HT1080 (cell line): ENCODE measurements around the gene TSKU. TPM values are rescaled to one million over a fixed set of nuclear protein-coding genes. Genes with fewer than 3 reads are reported as not detected.
A peak's percentile ranks its signal among the peaks of the same experiment; 100 is the strongest.

ENCODE experiments used
- DNase-seq: peaks from one replicate; pipeline ENCODE4 v3.0.0-alpha.2; 2015; ENCODE audit warnings: low read depth
- total RNA-seq: library from RNA; depleted of rRNA; stranded (reverse); fragments of >200 nt; shearing (Covaris generic); gene quantifications from 2 replicates; pipeline ENCODE4 v1.2.3, GENCODE V29; 2014

Gene TSKU
- total RNA-seq, 1 experiment from 2014 or later, result 33.8 TPM

- DNase-seq, result peak; percentile 51
These were observed 30.6 kb upstream of the TSKU start for GRCh38 chr11:76752321-76753143.

GRCh38 chr11:76753449-76753848, 29.7 kb upstream of the TSKU start:
- DNase-seq, result no peak

- no peak for DNase-seq
These were observed 29.2 kb upstream of the TSKU start for GRCh38 chr11:76753950-76754349.

- DNase-seq, result no peak
These were observed 26.8 kb upstream of the TSKU start for GRCh38 chr11:76756341-76756741.

- DNase-seq, result no peak
These were observed 24.8 kb upstream of the TSKU start for GRCh38 chr11:76758311-76758710.

GRCh38 chr11:76759092-76759491, 24.1 kb upstream of the TSKU start:
- no peak for DNase-seq

GRCh38 chr11:76759517-76759916, 23.6 kb upstream of the TSKU start:
- no peak for DNase-seq

- DNase-seq, result no peak
These were observed 22.9 kb upstream of the TSKU start for GRCh38 chr11:76760236-76760635.

GRCh38 chr11:76761718-76762355, 21.3 kb upstream of the TSKU start:
- DNase-seq, result no peak

GRCh38 chr11:76762356-76762752, 20.8 kb upstream of the TSKU start:
- DNase-seq, result no peak

- no peak for DNase-seq
These were observed 20.1 kb upstream of the TSKU start for GRCh38 chr11:76762867-76763572.

GRCh38 chr11:76763573-76764346, 19.4 kb upstream of the TSKU start:
- peak; percentile 79 for DNase-seq

- DNase-seq, result no peak
These were observed 18.1 kb upstream of the TSKU start for GRCh38 chr11:76764941-76765665.

- no peak for DNase-seq
These were observed 17.2 kb upstream of the TSKU start for GRCh38 chr11:76765863-76766350.

GRCh38 chr11:76766521-76766920, 16.6 kb upstream of the TSKU start:
- no peak for DNase-seq

GRCh38 chr11:76767659-76768058, 15.5 kb upstream of the TSKU start:
- no peak for DNase-seq

GRCh38 chr11:76768088-76768908, 14.9 kb upstream of the TSKU start:
- DNase-seq, result peak; percentile 28

- no peak for DNase-seq
These were observed 14.1 kb upstream of the TSKU start for GRCh38 chr11:76768909-76769560.
